Endometrial microvascular endothelial cells (primary cell): ENCODE results near the gene LAPTM4A. TPM values are rescaled to one million over a fixed set of nuclear protein-coding genes. Genes with fewer than 3 reads are reported as not detected.

Experiments
- in situ Hi-C: cut with HindIII; loops from 2 replicates; pipeline ENCODE4 v1.10.0; 2017; ENCODE audit warnings: low sequenced_read_pairs, low pct_unique_long_range_greater_than_20kb; ENCODE audit errors: inconsistent ontology term
- total RNA-seq: library from RNA; depleted of rRNA; stranded (reverse); fragments of >200 nt; gene quantifications from one replicate; pipeline ENCODE4 v1.2.3, GENCODE V29; 2015; ENCODE audit errors: inconsistent ontology term

The LAPTM4A gene
- total RNA-seq, 1 donor from 2014 or later = 147 TPM

- in situ Hi-C loops = no loop called here
Observed at GRCh38 chr2:20030224-20030623, 21.2 kb downstream of the LAPTM4A start.

GRCh38 chr2:20027705-20028434 lies 23.6 kb downstream of the LAPTM4A start:
- in situ Hi-C loops = no loop called here

GRCh38 chr2:20027260-20027677 lies 24.2 kb downstream of the LAPTM4A start:
- in situ Hi-C loops = no loop called here

GRCh38 chr2:20025065-20025786 lies 26.2 kb downstream of the LAPTM4A start:
- in situ Hi-C loops = no loop called here

GRCh38 chr2:20023688-20024087 lies 27.7 kb downstream of the LAPTM4A start:
- in situ Hi-C loops = no loop called here

- in situ Hi-C loops = no loop called here
Observed at GRCh38 chr2:20021405-20022009, 29.9 kb downstream of the LAPTM4A start.

GRCh38 chr2:20019747-20020146 lies 31.7 kb downstream of the LAPTM4A start:
- in situ Hi-C loops = no loop called here

GRCh38 chr2:20018601-20019152 lies 32.8 kb downstream of the LAPTM4A start:
- in situ Hi-C loops = no loop called here

- in situ Hi-C loops = no loop called here
Observed at GRCh38 chr2:20016346-20016745, 35.1 kb downstream of the LAPTM4A start.

GRCh38 chr2:20015482-20016083 lies 35.8 kb downstream of the LAPTM4A start:
- in situ Hi-C loops = no loop called here

GRCh38 chr2:20013126-20013849 lies 38.1 kb downstream of the LAPTM4A start:
- in situ Hi-C loops = no loop called here

GRCh38 chr2:20012282-20013125 lies 38.9 kb downstream of the LAPTM4A start, which contains the start of gene MATN3:
Gene MATN3 (minus strand): TSS chr2:20012668. CDS start chr2:20012631, 37 bp downstream.
- in situ Hi-C loops = no loop called here

GRCh38 chr2:20012032-20012281 lies 39.5 kb downstream of the LAPTM4A start:
- in situ Hi-C loops = no loop called here

GRCh38 chr2:20011276-20012031 lies 40.0 kb downstream of the LAPTM4A start:
- in situ Hi-C loops = no loop called here

GRCh38 chr2:20008703-20009102 lies 42.7 kb downstream of the LAPTM4A start:
- in situ Hi-C loops = no loop called here

GRCh38 chr2:20005891-20006470 lies 45.4 kb downstream of the LAPTM4A start:
- in situ Hi-C loops = no loop called here

- in situ Hi-C loops = no loop called here
Observed at GRCh38 chr2:20005067-20005627, 46.3 kb downstream of the LAPTM4A start.
